Stimulated activated CD8-positive, alpha-beta memory T cell treated with anti-CD3 and anti-CD28 coated beads, Interleukin-2, amount 100 ng/mL, for 1 hour (primary cell): ENCODE measurements around the gene NPM3.

Source experiments
- DNase-seq, 2 donors: peaks; one replicate each; pipeline ENCODE4 v3.0.0-alpha.2; 2020; ENCODE audit warnings: low read depth in 2 of 2

Gene NPM3

GRCh38 chr10:101758858-101759257 is 24.4 kb downstream of the NPM3 start:
- no peak for DNase-seq

DNA sequence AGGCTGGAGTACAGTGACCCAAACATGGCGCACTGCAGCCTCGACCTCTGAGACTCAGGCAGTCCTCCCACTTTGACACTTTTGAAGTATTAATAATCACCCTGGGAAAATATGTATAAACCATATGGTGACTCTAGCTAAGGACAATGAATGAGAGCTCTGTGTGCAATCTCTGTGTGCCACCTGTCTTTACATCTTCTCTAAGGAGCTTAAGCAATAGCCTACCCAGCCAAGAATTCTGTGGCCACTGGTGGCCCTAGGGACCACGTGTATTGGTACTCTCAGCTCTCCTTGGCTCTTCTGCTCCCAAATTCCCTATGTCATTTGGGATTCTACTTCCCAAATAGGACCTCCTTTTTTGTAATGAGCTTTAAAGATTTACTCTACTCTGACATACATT is 31.0 kb downstream of the NPM3 start:
- no peak for DNase-seq

DNA sequence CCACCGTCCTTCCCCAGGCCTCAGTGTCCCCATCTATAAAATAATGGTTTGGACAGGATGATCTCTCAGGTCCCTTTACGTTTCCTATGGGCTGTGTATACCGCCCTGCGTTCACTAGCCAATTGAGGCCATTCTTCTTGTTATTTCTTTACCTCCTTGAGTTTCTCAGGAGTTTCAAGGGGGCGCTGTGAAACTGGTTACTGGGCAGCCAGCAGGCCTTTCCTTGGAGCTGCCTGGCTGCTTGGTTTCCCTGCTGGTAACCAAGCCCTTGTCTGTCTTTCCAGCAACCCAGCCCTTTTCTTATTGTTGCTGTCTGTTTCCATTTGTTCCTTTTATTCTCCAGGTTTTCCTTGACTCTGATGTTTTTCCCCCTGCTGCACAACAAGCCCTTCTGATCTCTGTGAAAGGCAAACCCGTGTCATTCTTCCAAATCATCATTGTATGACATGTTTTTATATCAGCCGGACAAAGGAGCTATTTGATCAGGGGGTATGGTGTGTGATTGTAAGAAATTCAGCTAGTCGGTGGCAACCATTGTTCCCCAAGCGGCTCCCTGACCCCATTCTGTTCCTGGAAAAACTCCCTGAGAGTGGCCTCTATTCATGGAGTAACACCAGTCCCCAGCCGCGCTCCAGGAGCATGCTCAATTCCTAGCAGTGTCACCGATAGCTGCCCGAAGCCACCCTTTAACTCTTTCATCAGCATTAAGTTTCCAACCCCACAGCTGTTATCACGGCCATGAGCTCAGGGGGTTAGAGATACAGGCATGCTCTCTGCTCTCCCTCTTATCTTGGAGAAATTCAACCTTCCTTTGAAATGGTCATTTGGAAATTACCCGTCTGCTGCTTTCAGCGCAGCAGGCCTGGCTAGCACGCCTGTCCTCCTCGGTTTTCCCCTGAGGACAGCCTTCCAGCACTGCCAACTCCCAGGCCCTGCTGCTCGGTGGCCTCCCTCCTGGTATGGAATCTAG is 33.9 kb downstream of the NPM3 start:
- no peak for DNase-seq

- no peak for DNase-seq
Observed at GRCh38 chr10:101748496-101748895, 34.8 kb downstream of the NPM3 start.

- no peak for DNase-seq
Observed at GRCh38 chr10:101745074-101745696, 38.1 kb downstream of the NPM3 start.

GRCh38 chr10:101744267-101744666 is 39.0 kb downstream of the NPM3 start:
- DNase-seq, result no peak

GRCh38 chr10:101741938-101742337 is 41.3 kb downstream of the NPM3 start:
- DNase-seq, result no peak

DNA sequence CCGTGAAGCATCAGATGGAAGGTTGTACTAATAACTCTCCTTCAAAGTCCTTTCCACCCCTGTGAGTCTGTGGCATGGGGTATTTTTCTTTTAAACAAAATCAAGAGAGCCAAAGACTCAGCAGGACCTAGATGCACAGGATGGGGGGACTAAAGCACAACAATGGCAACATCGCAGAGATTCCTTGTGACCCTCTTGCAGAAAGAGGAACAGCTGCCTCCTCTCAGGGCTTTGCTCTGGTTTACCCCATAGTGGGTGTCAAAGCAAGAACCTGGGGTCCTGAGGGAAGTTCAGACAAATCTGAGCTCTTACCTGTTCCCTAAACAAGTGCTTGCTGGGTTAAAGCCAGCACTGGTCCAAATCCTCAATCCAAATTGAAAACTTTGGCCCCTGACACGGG is 46.6 kb downstream of the NPM3 start:
- no peak for DNase-seq

DNA sequence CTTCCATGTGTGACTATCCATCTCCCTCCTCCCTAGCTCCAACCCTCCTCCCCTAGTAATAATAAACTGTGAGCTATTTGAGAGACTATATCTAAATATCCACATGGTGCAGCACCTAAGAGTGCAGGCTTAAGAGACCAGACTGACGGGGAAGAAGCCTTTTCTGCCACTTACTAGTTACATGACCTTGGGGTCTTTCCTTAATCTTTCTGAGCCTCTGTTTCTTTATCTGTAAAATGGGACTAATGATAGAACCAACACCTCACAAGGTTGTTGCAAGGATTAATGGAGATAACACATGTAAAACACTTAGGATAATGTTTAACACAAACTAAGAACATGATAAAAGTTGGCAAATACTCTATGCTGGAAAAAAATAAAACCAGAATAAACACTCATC is 51.1 kb downstream of the NPM3 start:
- DNase-seq, result no peak
